Heart right ventricle (tissue), 16 donors: ENCODE measurements around the gene SFXN4. TPM values are rescaled to one million over a fixed set of nuclear protein-coding genes. Genes with fewer than 3 reads are reported as not detected.

ENCODE experiments used
- ATAC-seq, 8 donors: fragments of 200-7000 bp; cut with Tn5 transposase; one replicate each; pipeline ENCODE4 v1.9.1; 2020; ENCODE audit warnings: mild to moderate bottlenecking in 8 of 8, moderate library complexity in 8 of 8, moderate number of reproducible peaks in 1 of 8
- DNase-seq, 2 donors: peaks; one replicate each; pipeline ENCODE4 v3.0.0-alpha.2; 2020
- H3K27ac ChIP-seq, 10 donors: fragments of 200-600 bp; sonication (generic) in 2 of 10; one replicate each; pipeline versions ENCODE4 v1.5.0 to v1.8.0; 2020 to 2022; ENCODE audit warnings: mild to moderate bottlenecking in 3 of 10
- H3K27me3 ChIP-seq, 7 donors: fragments of 200-600 bp; one replicate each; pipeline ENCODE4 v1.8.0; 2021 to 2022; ENCODE audit warnings: mild to moderate bottlenecking in 2 of 7
- H3K36me3 ChIP-seq, 9 donors: fragments of 200-600 bp; sonication (generic) in 1 of 9; one replicate each; pipeline versions ENCODE4 v1.5.0 to v1.8.0; 2020 to 2022; ENCODE audit warnings: mild to moderate bottlenecking in 2 of 9
- H3K4me1 ChIP-seq, 9 donors: fragments of 200-600 bp; sonication (generic) in 1 of 9; one replicate each; pipeline versions ENCODE4 v1.5.0 to v1.8.0; 2020 to 2022; ENCODE audit warnings: mild to moderate bottlenecking in 4 of 9
- H3K4me3 ChIP-seq, 10 donors: fragments of 200-600 bp; sonication (generic) in 2 of 10; one replicate each; pipeline versions ENCODE4 v1.5.0 to v1.8.0; 2020 to 2022; ENCODE audit warnings: mild to moderate bottlenecking in 7 of 10, moderate library complexity in 2 of 10
- H3K9me3 ChIP-seq, 11 donors: fragments of 200-600 bp in 10 of 11; sonication (generic) in 2 of 11; one replicate each; pipeline versions ENCODE4 v1.5.0 to v1.8.0; 2013 to 2022; ENCODE audit warnings: mild to moderate bottlenecking in 2 of 11, control low read depth in 1 of 11, moderate library complexity in 1 of 11
- WGBS, 2 donors: extraction: QIAGEN DNeasy Blood & Tissue Kit; methylation state at CpG; one replicate each; pipeline ENCODE4 v1.1.7; 2013; ENCODE audit warnings: inconsistent platforms in 1 of 2; 5-methylcytosine and 5-hydroxymethylcytosine counted together
- intact Hi-C, 10 donors: fragments of 100-400 bp; cut with DNase I; formaldehyde crosslinking; loops; one replicate each; pipeline versions ENCODE4 v1.11.1 to v1.14.2; 2022
- polyA plus RNA-seq, 2 donors: library from polyadenylated mRNA; stranded (reverse); fragments of 200-250 nt; gene quantifications; one replicate each; pipeline ENCODE4 v1.2.3, GENCODE V29; 2013
- total RNA-seq, 10 donors: library from RNA; stranded (reverse); fragmentation: NEBNext Ultra II Directional in 3 of 10; extraction: Animal tissue kit (Norgen Biotek cat#: 25700) in 3 of 10; gene quantifications; one replicate each; pipeline versions ENCODE4 v1.2.1 to v1.2.4, GENCODE V29; 2021 to 2023
- TF ChIP-seq, protein P1 (sequence below), 9 donors: fragments of 200-600 bp; sonication (generic) in 2 of 9; IDR thresholded peaks; one replicate each; pipeline versions ENCODE4 v1.5.0 to v1.8.0; 2021 to 2022; ENCODE audit warnings: antibody characterized with exemption in 9 of 9, mild to moderate bottlenecking in 5 of 9, moderate library complexity in 1 of 9
- donor health status: Arrhythmogenic right ventricular cardiomyopathy.
- donor health status: ischemic (EF 13 %, LVEDD 7.1; RV severe dilation, severe dysfunction).
- donor health status: healthy with polysubstance abuse.
- donor health status: DM: no; HTN: yes; CAD: no.
- donor health status: DM: no; HTN: no; CAD: no.
- donor health status: ischemic (EF 25% LVEDD 6.9; RV normal size, moderate dysfunction).
- donor health status: ischemic (EF 25% LVEDD 5.7; RV mildly dilated, moderate dysfunction).
- donor health status: healthy.
- donor health status: DM: yes; HTN: yes; CAD: no.
- donor health status: Ischemic cardiomyopathy.
- donor health status: ischemic (EF 35%, LVEDD 5.7; RV mildly dilated, moderate dysfunction).
- donor health status: nonischemic (EF 11% LVEDD 7.7; RV severe dilation, severe dysfunction).
- donor health status: DM: yes; HTN: yes; CAD: no.
- donor health status: PGD.
- donor health status: ischemic (EF 29% LVEDD 5.4; RV normal size, mild dysfunction).
- donor health status: nonischemic (EF 23%, LVEDD 6.1; RV moderate dilation, normal function).

Gene SFXN4
- total and polyA plus RNA-seq, 12 donors, result 32.3 to 95.2 (median 44.0) TPM

- peak in 1 of 8 donors; percentile 23 for ATAC-seq
- intact Hi-C loops, result no loop called here
- H3K27ac ChIP-seq, result no peak overlapping the region
Observed at GRCh38 chr10:119149729-119150128, 15.8 kb downstream of the SFXN4 start.

DNA sequence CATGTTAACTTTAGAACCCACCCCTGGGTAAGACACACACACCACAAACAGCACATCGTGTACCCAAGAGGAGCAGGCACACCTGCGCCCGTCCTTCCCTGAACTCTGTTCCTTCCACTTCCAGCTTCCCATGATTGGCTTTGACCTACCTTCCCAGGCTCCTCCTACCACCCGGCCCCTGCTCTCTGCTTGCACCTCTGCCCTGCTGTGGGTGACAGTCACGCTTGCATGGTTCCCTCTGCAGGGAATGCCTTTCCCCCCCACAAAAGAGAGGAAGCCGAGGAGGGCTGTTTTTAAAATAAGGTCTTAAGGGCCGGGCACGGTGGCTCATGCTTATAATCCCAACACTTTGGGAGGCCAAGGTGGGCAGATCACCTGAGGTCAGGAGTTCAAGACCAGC is 16.4 kb downstream of the SFXN4 start:
- WGBS, 2 donors, result 93 to 97% methylated on average over 8 of the region's 8 CpGs
- Histone ChIP-seq H3K4me3 (no peak overlapping the region), H3K9me3 (no peaks in the 10 kb centered on the region), H3K36me3 (peaks cover 0 to 99% (median 34%) of the 10 kb centered on the region in 9 donors), H3K27me3 (no peaks in the 10 kb centered on the region), H3K27ac (no peak overlapping the region), H3K4me1 (peaks cover 0 to 11% (median 0%) of the 10 kb centered on the region in 9 donors)
- no peak for ATAC-seq
- TF ChIP-seq, protein P1, sequence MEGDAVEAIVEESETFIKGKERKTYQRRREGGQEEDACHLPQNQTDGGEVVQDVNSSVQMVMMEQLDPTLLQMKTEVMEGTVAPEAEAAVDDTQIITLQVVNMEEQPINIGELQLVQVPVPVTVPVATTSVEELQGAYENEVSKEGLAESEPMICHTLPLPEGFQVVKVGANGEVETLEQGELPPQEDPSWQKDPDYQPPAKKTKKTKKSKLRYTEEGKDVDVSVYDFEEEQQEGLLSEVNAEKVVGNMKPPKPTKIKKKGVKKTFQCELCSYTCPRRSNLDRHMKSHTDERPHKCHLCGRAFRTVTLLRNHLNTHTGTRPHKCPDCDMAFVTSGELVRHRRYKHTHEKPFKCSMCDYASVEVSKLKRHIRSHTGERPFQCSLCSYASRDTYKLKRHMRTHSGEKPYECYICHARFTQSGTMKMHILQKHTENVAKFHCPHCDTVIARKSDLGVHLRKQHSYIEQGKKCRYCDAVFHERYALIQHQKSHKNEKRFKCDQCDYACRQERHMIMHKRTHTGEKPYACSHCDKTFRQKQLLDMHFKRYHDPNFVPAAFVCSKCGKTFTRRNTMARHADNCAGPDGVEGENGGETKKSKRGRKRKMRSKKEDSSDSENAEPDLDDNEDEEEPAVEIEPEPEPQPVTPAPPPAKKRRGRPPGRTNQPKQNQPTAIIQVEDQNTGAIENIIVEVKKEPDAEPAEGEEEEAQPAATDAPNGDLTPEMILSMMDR (IDR thresholded peaks at IDR 0.05), result no peak
- no peak for DNase-seq
- intact Hi-C loops, result no loop called here

More at GRCh38 chr10:119149729-119150128, 15.8 kb downstream of the SFXN4 start:
- peaks cover 0 to 99% (median 40%) of the 10 kb centered on the region in 9 donors for H3K36me3 ChIP-seq
- 87% methylated on average over 13 of the region's 13 CpGs for WGBS, 2 donors
- DNase-seq, result no peak
- H3K27me3 ChIP-seq, result no peaks in the 10 kb centered on the region
- H3K4me1 ChIP-seq, result peaks cover 0 to 11% (median 0%) of the 10 kb centered on the region in 9 donors
- TF ChIP-seq, protein P1 (IDR thresholded peaks at IDR 0.05), result no peak
- H3K4me3 ChIP-seq, result no peak overlapping the region
- H3K9me3 ChIP-seq, result no peaks in the 10 kb centered on the region

DNA sequence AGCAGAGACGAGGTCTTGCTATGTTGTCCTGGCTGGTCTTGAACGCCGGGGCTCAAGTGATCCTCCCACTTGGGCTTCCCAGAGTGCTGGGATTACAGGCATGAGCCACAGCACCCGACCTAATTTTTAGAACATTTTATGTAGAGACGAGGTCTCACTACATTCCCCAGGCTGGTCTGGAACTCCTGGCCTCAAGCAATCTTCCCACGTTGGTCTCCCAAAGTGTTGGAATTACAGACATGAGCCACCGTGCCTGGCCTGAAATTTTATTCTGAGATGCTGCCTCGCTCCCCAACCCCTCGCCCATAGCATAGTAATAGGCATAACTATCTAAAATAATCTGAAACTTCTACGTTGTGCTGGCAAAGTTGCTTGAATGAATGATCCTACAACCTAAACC is 21.9 kb downstream of the SFXN4 start:
- H3K36me3 ChIP-seq, result peaks cover 0 to 84% (median 9%) of the 10 kb centered on the region in 9 donors
- TF ChIP-seq, protein P1 (IDR thresholded peaks at IDR 0.05), result no peak
- 82 to 92% methylated on average over 10 of the region's 10 CpGs for WGBS, 2 donors

DNA sequence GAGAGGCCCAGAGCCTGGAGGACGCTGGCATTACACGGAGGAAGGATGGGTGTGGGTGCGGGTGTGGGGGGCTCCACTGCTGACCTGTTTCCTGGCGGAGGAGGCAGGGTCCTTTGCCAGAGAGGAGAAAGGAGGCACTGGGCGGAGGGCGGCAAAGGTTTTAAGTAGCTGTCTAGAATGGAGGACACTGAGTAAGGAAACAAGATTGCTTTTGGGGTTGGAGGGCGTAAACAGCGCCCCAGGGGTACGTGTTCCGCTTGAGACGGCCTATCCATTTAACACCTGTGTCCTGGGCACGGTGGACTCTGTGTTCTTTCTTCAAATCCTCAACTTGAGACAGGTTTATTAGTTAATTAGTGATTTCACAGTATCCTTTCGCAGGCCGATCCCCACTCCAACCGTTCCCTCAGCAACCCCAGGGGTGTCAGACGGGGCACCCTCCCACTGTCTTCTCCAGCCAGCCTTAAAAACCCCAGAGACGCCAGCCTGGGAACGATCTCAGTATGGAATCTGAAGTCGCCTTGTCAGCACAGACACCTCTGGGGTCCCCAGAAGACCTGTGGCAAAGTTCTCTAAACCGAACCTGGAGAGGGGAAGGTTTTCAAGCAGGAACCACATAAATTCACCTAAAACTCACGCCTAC is 24.8 kb downstream of the SFXN4 start:
- H3K36me3 ChIP-seq, result peaks cover 0 to 60% (median 9%) of the 10 kb centered on the region in 9 donors
- intact Hi-C loops, result no loop called here
- 86 to 87% methylated on average over 21 of the region's 21 CpGs for WGBS, 2 donors

More for the DNA sequence above, 21.9 kb downstream of the SFXN4 start:
- H3K27ac ChIP-seq, result no peak overlapping the region
- no peak overlapping the region for H3K4me3 ChIP-seq
- H3K9me3 ChIP-seq, result no peaks in the 10 kb centered on the region
- H3K27me3 ChIP-seq, result no peaks in the 10 kb centered on the region
- DNase-seq, result no peak
- H3K4me1 ChIP-seq, result peaks cover 0 to 11% (median 0%) of the 10 kb centered on the region in 9 donors
- intact Hi-C loops, result no loop called here
- no peak for ATAC-seq

More for the DNA sequence above, 24.8 kb downstream of the SFXN4 start:
- H3K27ac ChIP-seq, result no peak overlapping the region
- TF ChIP-seq, protein P1 (IDR thresholded peaks at IDR 0.05), result no peak
- peaks cover 0 to 19% (median 0%) of the 10 kb centered on the region in 9 donors for H3K4me1 ChIP-seq
- no peak for ATAC-seq
- H3K9me3 ChIP-seq, result no peaks in the 10 kb centered on the region
- H3K27me3 ChIP-seq, result no peaks in the 10 kb centered on the region
- DNase-seq, result no peak
- H3K4me3 ChIP-seq, result no peak overlapping the region
